GM21528 (cell line): Measurements from ENCODE around the gene MRTFB.

Experiments used
- ATAC-seq: cut with Tn5 transposase; IDR thresholded peaks from one replicate; pipeline ENCODE4 v1.9.1; 2021; ENCODE audit warnings: mild to moderate bottlenecking, moderate library complexity; ENCODE audit not compliant: unreplicated experiment, low FRiP score

Gene MRTFB

GRCh38 chr16:14283786-14284185 is 212.7 kb downstream of the MRTFB start:
- no peak for ATAC-seq

- no peak for ATAC-seq
These were observed 213.3 kb downstream of the MRTFB start for GRCh38 chr16:14284371-14284770.

- ATAC-seq: peak; percentile 48
These were observed 213.9 kb downstream of the MRTFB start for GRCh38 chr16:14284930-14285512.

GRCh38 chr16:14285513-14286367 is 214.6 kb downstream of the MRTFB start:
- peak; percentile 72 for ATAC-seq

GRCh38 chr16:14286368-14287230 is 215.5 kb downstream of the MRTFB start:
- ATAC-seq: peak; percentile 18

- ATAC-seq: no peak
These were observed 218.7 kb downstream of the MRTFB start for GRCh38 chr16:14289692-14290340.

GRCh38 chr16:14291286-14291685 is 220.2 kb downstream of the MRTFB start:
- no peak for ATAC-seq

GRCh38 chr16:14292051-14292825 is 221.1 kb downstream of the MRTFB start:
- ATAC-seq: no peak

GRCh38 chr16:14296663-14297062 is 225.5 kb downstream of the MRTFB start:
- no peak for ATAC-seq

GRCh38 chr16:14298374-14299122 is 227.4 kb downstream of the MRTFB start:
- ATAC-seq: no peak

GRCh38 chr16:14300705-14301168 is 229.6 kb downstream of the MRTFB start:
- ATAC-seq: no peak

GRCh38 chr16:14301169-14302030 is 230.3 kb downstream of the MRTFB start:
- ATAC-seq: no peak

GRCh38 chr16:14302031-14302398 is 230.9 kb downstream of the MRTFB start:
- peak; percentile 52 for ATAC-seq

GRCh38 chr16:14302399-14303181 is 231.5 kb downstream of the MRTFB start:
- peak; percentile 37 for ATAC-seq

- ATAC-seq: no peak
These were observed 232.1 kb downstream of the MRTFB start for GRCh38 chr16:14303182-14303618.

- no peak for ATAC-seq
These were observed 232.7 kb downstream of the MRTFB start for GRCh38 chr16:14303639-14304394.
